GM12801 (cell line): ENCODE data around the gene ARHGAP26.

Experiments
- CTCF ChIP-seq: IDR thresholded peaks from one replicate; pipeline ENCODE4 v1.5.1; 2011; ENCODE audit warnings: control low read depth; ENCODE audit not compliant: insufficient read length; ENCODE audit errors: extremely low read depth

ARHGAP26 gene

GRCh38 chr5:142915813-142916424, 145.7 kb downstream of the ARHGAP26 start:
- TF ChIP-seq CTCF, result no peak

- no peak for TF ChIP-seq CTCF
These were observed 148.9 kb downstream of the ARHGAP26 start for GRCh38 chr5:142918959-142919635.

- TF ChIP-seq CTCF, result no peak
These were observed 150.9 kb downstream of the ARHGAP26 start for GRCh38 chr5:142920849-142921612.

DNA sequence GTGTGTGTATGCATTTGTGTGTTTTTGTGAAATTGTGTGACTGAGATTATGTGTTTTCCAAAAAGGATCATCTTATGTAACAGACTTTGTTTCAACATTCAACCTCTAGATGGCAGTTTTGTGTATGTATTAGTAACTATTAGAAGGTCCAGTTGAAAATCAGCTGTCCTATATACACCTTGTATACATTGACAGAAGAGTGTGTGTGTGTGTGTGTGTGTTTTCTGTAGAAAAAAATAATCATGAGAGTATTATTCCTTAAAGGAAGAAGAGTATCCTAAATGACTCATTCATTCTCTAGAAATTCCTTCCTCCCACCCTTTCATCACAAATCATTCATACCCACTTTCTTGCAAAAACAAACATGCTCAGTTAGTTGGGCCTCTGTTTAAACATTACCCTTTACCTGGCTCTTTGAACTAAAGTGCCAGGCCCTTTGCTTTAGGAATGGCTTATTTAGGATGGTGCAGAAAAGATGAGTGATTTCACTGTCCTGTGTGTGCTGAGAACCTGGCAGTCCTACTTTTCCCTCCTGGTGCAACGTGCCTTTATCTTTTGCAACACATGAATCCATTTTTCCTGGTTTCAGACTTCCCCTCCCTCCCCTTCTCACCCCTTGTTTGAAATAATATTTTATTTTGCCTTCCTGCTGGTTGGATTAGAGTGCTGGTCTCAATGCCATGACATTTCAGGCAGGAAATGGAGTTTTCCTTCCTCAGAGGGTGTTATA, 152.2 kb downstream of the ARHGAP26 start:
- TF ChIP-seq CTCF, result no peak

DNA sequence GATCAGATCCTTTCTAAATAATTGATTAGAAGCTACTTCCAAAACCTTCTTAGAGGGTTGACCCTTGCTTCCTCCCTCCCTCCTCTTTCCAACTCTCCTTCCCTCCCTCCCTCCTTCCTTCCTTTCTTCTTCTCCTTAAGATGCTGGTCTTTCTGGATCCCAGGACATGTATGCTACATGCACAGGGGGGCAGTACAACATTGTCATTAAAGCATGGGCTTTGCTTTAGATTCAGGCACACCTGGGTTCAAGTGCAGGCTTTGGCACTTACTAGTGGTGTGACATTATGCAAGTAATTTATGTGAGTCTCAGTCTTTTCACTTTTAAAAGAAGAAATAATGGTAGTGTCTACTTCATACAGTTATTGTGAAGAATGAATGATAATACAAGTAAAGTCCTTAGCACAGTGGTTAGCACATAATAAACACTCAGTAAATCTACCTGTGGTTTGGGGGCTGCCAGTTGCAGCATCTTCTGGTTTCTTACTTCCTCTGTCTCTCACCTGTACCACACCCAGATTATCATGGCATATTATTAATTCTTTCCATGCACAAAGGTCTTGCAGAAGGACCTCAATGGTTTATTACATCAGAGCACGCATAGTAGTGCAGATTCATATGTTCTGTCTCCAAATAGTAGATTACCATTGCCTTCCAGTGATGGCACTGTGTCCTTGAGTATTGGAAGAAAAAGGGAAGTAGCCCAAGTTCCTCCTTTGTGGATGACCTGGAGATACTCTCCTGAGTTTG, 154.1 kb downstream of the ARHGAP26 start:
- no peak for TF ChIP-seq CTCF

DNA sequence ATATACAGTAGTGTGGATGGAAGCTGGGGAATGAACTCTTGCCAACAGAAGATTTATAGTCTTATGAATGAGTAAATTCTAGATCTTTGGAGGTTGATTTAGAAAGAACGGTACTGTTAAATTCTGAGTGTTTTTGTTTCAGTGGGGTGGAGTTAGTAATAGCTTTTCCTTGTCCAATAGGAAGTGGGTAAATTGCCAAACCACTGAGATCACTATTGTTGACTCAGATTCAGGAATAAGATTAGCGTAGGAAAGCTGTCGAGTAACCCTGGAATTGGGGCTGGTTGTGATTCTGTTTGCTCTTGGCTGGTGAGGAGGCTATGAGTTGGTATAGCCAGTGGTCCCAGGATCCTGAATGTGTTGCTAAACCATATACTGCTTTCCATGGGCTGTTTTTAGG, 155.6 kb downstream of the ARHGAP26 start:
- TF ChIP-seq CTCF, result no peak

- TF ChIP-seq CTCF, result no peak
These were observed 156.4 kb downstream of the ARHGAP26 start for GRCh38 chr5:142926549-142926948.
